Liver (tissue), 9 donors: Measurements from ENCODE around the gene RASGRP1. TPM values are rescaled to one million over a fixed set of nuclear protein-coding genes. Genes with fewer than 3 reads are reported as not detected.

Experiments used
- DNase-seq: peaks from one replicate; pipeline ENCODE4 v3.0.0-alpha.2; 2017; ENCODE audit warnings: low spot score
- H3K27ac ChIP-seq, 2 donors: one replicate each; pipeline ENCODE4 v1.7.0; 2013; ENCODE audit warnings: inconsistent platforms in 2 of 2, low read length in 2 of 2, control low read depth in 1 of 2, low read depth in 1 of 2, mild to moderate bottlenecking in 1 of 2
- H3K27me3 ChIP-seq, 4 donors: one replicate each; pipeline versions ENCODE4 v1.6.1 to v1.7.0; 2013; ENCODE audit warnings: low read length in 3 of 4, inconsistent platforms in 1 of 4, mild to moderate bottlenecking in 1 of 4, moderate library complexity in 1 of 4; ENCODE audit not compliant: control insufficient read depth in 4 of 4, insufficient read depth in 4 of 4
- H3K36me3 ChIP-seq, 4 donors: one replicate each; pipeline versions ENCODE4 v1.6.1 to v1.7.0; 2013; ENCODE audit warnings: low read length in 3 of 4, mild to moderate bottlenecking in 3 of 4, low read depth in 1 of 4, moderate library complexity in 1 of 4; ENCODE audit not compliant: control insufficient read depth in 4 of 4, insufficient read depth in 3 of 4
- H3K4me1 ChIP-seq, 4 donors: one replicate each; pipeline versions ENCODE4 v1.6.1 to v1.7.0; 2013; ENCODE audit warnings: low read length in 3 of 4, mild to moderate bottlenecking in 3 of 4, moderate library complexity in 1 of 4; ENCODE audit not compliant: control insufficient read depth in 4 of 4, insufficient read depth in 4 of 4
- H3K4me3 ChIP-seq, 3 donors: one replicate each; pipeline versions ENCODE4 v1.6.1 to v1.7.0; 2013; ENCODE audit warnings: low read length in 3 of 3, control low read depth in 1 of 3, low read depth in 1 of 3, mild to moderate bottlenecking in 1 of 3
- H3K9ac ChIP-seq, 2 donors: one replicate each; pipeline ENCODE4 v1.7.0; 2013; ENCODE audit warnings: low read length in 2 of 2, mild to moderate bottlenecking in 2 of 2, moderate library complexity in 2 of 2, control low read depth in 1 of 2, low read depth in 1 of 2
- H3K9me3 ChIP-seq, 4 donors: one replicate each; pipeline versions ENCODE4 v1.6.1 to v1.7.0; 2013; ENCODE audit warnings: low read length in 3 of 4; ENCODE audit not compliant: control insufficient read depth in 4 of 4
- EGR1 ChIP-seq, 2 donors: IDR thresholded peaks; 2 replicates each; pipeline ENCODE4 v1.6.1; 2016 to 2018; ENCODE audit warnings: antibody characterized with exemption in 2 of 2, low read depth in 2 of 2
- FOXA1 ChIP-seq: IDR thresholded peaks from 2 replicates; pipeline ENCODE4 v1.6.1; 2016; ENCODE audit warnings: antibody characterized with exemption
- FOXA2 ChIP-seq: IDR thresholded peaks from 2 replicates; pipeline ENCODE4 v1.6.1; 2016; ENCODE audit warnings: antibody characterized with exemption
- GABPA ChIP-seq, 2 donors: IDR thresholded peaks in 1 of 2; conservative IDR thresholded peaks in 1 of 2; 2 replicates each; pipeline ENCODE4 v1.6.1; 2016; ENCODE audit warnings: antibody characterized with exemption in 2 of 2, mild to moderate bottlenecking in 1 of 2, moderate library complexity in 1 of 2
- HNF4A ChIP-seq, 2 donors: conservative IDR thresholded peaks; 2 replicates each; pipeline ENCODE4 v1.6.1; 2016; ENCODE audit warnings: antibody characterized with exemption in 2 of 2, mild to moderate bottlenecking in 2 of 2
- HNF4G ChIP-seq: IDR thresholded peaks from 2 replicates; pipeline ENCODE4 v1.6.1; 2016; ENCODE audit warnings: antibody characterized with exemption
- JUND ChIP-seq, 2 donors: IDR thresholded peaks; 2 replicates each; pipeline ENCODE4 v1.6.1; 2016; ENCODE audit warnings: antibody characterized with exemption in 2 of 2
- NR2F2 ChIP-seq: IDR thresholded peaks from 2 replicates; pipeline ENCODE4 v1.6.1; 2016; ENCODE audit warnings: antibody characterized with exemption
- RAD21 ChIP-seq, 2 donors: IDR thresholded peaks; 2 replicates each; pipeline ENCODE4 v1.6.1; 2016; ENCODE audit warnings: antibody characterized with exemption in 2 of 2, mild to moderate bottlenecking in 2 of 2
- RXRA ChIP-seq, 2 donors: IDR thresholded peaks; 2 replicates each; pipeline ENCODE4 v1.6.1; 2017 to 2018; ENCODE audit warnings: antibody characterized with exemption in 2 of 2, mild to moderate bottlenecking in 1 of 2
- SP1 ChIP-seq: IDR thresholded peaks from 2 replicates; pipeline ENCODE4 v1.6.1; 2018; ENCODE audit warnings: antibody characterized with exemption, mild to moderate bottlenecking
- TAF1 ChIP-seq: conservative IDR thresholded peaks from 2 replicates; pipeline ENCODE4 v1.6.1; 2016; ENCODE audit warnings: antibody characterized with exemption, mild to moderate bottlenecking
- YY1 ChIP-seq: IDR thresholded peaks from 2 replicates; pipeline ENCODE4 v1.6.1; 2016; ENCODE audit warnings: antibody characterized with exemption, mild to moderate bottlenecking
- WGBS: extraction: QIAGEN DNeasy Blood & Tissue Kit; methylation state at CpG from one replicate; pipeline ENCODE4 v1.1.7; 2013; 5-methylcytosine and 5-hydroxymethylcytosine counted together
- polyA plus RNA-seq, 2 donors: library from polyadenylated mRNA; stranded (reverse) in 1 of 2; unstranded in 1 of 2; fragments of 200-250 nt in 1 of 2; fragments of >200 nt in 1 of 2; fragmentation: Nextera tagmentation in 1 of 2; extraction: Ambion mirVana in 1 of 2; gene quantifications; one replicate each; pipeline versions ENCODE4 v1.2.1 to v1.2.3, GENCODE V29; 2013 to 2015
- total RNA-seq, 2 donors: library from RNA; depleted of rRNA; stranded (reverse); fragments of >200 nt; gene quantifications; one replicate each; pipeline ENCODE4 v1.2.3, GENCODE V29; 2014
- TF ChIP-seq, protein P1 (sequence below): IDR thresholded peaks from 2 replicates; pipeline ENCODE4 v1.6.1; 2016; ENCODE audit warnings: antibody characterized with exemption
- TF ChIP-seq, protein P2 (sequence below): IDR thresholded peaks from 2 replicates; pipeline ENCODE4 v1.6.1; 2016; ENCODE audit warnings: antibody characterized with exemption
- TF ChIP-seq, protein P3 (sequence below): IDR thresholded peaks from 2 replicates; pipeline ENCODE4 v1.6.1; 2016; ENCODE audit warnings: antibody characterized with exemption
- TF ChIP-seq, protein P4 (sequence below): IDR thresholded peaks from 2 replicates; pipeline ENCODE4 v1.6.1; 2016; ENCODE audit warnings: antibody characterized with exemption, mild to moderate bottlenecking
- TF ChIP-seq, protein P5 (sequence below): fragments of 150-350 bp; IDR thresholded peaks from 2 replicates; pipeline ENCODE4 v1.5.1; 2017; ENCODE audit warnings: improper control_type of control experiment, low read depth, low read length; ENCODE audit not compliant: missing input control
- donor health status: healthy.
- donor health status: healthy.
- donor health status: healthy.
- donor health status: healthy.
- donor health status: healthy.

The RASGRP1 gene
- total and polyA plus RNA-seq, 4 donors, result 0.17 to 0.75 (median 0.47) TPM

DNA sequence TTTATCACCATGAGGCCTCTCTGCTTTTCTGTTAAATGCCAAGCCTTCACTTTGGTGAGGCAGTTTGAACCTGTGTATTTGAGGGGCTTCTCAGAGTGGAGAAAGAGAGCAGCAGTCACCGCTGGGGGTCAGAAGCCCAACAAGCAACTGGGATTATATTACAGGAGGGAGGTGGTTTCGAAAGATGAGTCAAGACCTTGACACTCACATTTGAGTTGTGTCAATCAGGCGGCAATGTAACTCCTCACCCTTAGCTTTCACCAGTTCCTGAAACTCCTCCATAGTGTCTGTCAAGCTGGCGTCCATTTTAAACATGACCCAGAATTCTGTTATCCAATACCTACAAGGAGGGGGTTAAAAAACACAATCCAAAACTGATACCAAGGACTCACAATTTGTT is 46.5 kb downstream of the RASGRP1 start (continued):
- TF ChIP-seq GABPA (IDR thresholded peaks at IDR 0.05 in 1 of 2, conservative IDR thresholded peaks at IDR 0.05 in 1 of 2) (no peak), RAD21 (IDR thresholded peaks at IDR 0.05) (no peak), RXRA (IDR thresholded peaks at IDR 0.05) (no peak), HNF4A (conservative IDR thresholded peaks at IDR 0.05) (no peak), NR2F2 (no peak), YY1 (no peak), JUND (IDR thresholded peaks at IDR 0.05) (no peak)
- TF ChIP-seq, protein P1, sequence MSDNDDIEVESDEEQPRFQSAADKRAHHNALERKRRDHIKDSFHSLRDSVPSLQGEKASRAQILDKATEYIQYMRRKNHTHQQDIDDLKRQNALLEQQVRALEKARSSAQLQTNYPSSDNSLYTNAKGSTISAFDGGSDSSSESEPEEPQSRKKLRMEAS, result no peak
- TF ChIP-seq, protein P2, sequence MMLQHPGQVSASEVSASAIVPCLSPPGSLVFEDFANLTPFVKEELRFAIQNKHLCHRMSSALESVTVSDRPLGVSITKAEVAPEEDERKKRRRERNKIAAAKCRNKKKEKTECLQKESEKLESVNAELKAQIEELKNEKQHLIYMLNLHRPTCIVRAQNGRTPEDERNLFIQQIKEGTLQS, result no peak

DNA sequence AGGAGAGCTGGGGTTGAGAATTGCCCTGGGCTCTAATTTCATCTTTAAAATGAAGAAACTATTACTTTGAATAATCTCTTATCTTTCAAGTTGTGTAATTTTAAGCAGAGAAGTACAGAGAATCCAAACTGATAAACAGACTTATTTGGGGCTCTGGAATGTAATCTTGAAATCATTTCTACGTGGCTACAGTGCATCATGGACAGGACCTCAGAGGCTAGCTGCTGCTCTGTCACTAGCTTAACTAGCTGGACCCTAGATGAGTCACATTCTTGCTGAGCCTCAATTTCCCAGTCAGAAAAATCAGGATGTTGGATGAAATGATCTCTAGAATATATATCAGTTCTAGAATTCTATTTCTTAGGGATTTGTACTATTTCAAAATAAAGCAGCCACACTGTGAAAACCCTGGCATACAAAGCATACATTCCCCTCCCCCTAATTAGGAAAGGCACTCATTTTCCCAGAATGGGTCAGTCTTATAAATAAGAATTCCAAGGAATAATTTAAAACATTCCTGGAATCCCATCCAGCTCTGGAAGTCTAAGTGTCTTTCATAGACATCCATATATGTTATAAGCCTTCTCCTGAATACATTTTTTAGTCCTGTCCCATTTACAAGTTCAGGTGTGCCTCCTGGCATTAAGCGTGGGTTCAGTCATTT is 47.2 kb downstream of the RASGRP1 start:
- H3K27ac ChIP-seq, result no peak overlapping the region
- no peak for TF ChIP-seq RAD21 (IDR thresholded peaks at IDR 0.05)
- TF ChIP-seq HNF4G, result no peak
- TF ChIP-seq YY1, result no peak
- no peak for TF ChIP-seq RXRA (IDR thresholded peaks at IDR 0.05)
- no peak for TF ChIP-seq EGR1 (IDR thresholded peaks at IDR 0.05; ENCODE audit: low read depth in 2 of 2)
- no peak for TF ChIP-seq FOXA2
- TF ChIP-seq, protein P1, result no peak
- no peaks in the 10 kb centered on the region for H3K36me3 ChIP-seq
- 71% methylated on average over 2 of the region's 2 CpGs for WGBS
- no peak overlapping the region for H3K4me3 ChIP-seq
- no peaks in the 10 kb centered on the region for H3K9me3 ChIP-seq
- H3K9ac ChIP-seq, result no peak overlapping the region
- H3K27me3 ChIP-seq, result peaks cover 0 to 6% (median 1%) of the 10 kb centered on the region in 4 donors
- DNase-seq, result no peak
- no peaks in the 10 kb centered on the region for H3K4me1 ChIP-seq

DNA sequence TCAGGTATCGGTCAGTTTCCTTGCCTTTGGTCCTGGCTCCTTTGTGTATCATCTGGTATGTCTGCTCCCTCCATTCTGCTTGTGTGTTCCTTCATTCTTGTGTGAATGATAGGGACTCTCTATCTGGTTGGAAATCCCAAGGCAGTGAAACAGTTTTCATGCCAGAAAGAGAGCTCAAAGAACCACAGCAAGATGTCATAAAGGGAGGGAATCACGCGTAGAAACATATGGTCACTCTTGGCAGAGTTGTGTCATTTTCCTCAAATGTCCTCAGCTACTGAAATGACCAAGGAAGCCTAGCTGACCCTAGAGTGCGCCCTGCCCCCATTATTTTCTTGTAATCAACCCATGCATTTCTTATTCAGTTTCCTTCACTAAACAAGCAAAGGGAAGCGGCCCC is 48.0 kb downstream of the RASGRP1 start:
- no peaks in the 10 kb centered on the region for H3K4me1 ChIP-seq
- no peak for DNase-seq
- no peak overlapping the region for H3K9ac ChIP-seq
- no peak for TF ChIP-seq SP1
- no peak for TF ChIP-seq FOXA1
- no peak for TF ChIP-seq GABPA (IDR thresholded peaks at IDR 0.05 in 1 of 2, conservative IDR thresholded peaks at IDR 0.05 in 1 of 2)
- no peak for TF ChIP-seq FOXA2
- no peak for TF ChIP-seq HNF4A (conservative IDR thresholded peaks at IDR 0.05)
- TF ChIP-seq, protein P2, result no peak
- no peak for TF ChIP-seq RXRA (IDR thresholded peaks at IDR 0.05)
- TF ChIP-seq, protein P1, result no peak
- no peak for TF ChIP-seq TAF1
- no peak for TF ChIP-seq EGR1 (IDR thresholded peaks at IDR 0.05; ENCODE audit: low read depth in 2 of 2)
- TF ChIP-seq, protein P3, sequence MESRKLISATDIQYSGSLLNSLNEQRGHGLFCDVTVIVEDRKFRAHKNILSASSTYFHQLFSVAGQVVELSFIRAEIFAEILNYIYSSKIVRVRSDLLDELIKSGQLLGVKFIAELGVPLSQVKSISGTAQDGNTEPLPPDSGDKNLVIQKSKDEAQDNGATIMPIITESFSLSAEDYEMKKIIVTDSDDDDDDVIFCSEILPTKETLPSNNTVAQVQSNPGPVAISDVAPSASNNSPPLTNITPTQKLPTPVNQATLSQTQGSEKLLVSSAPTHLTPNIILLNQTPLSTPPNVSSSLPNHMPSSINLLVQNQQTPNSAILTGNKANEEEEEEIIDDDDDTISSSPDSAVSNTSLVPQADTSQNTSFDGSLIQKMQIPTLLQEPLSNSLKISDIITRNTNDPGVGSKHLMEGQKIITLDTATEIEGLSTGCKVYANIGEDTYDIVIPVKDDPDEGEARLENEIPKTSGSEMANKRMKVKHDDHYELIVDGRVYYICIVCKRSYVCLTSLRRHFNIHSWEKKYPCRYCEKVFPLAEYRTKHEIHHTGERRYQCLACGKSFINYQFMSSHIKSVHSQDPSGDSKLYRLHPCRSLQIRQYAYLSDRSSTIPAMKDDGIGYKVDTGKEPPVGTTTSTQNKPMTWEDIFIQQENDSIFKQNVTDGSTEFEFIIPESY, result no peak
- TF ChIP-seq YY1, result no peak
- TF ChIP-seq, protein P4, sequence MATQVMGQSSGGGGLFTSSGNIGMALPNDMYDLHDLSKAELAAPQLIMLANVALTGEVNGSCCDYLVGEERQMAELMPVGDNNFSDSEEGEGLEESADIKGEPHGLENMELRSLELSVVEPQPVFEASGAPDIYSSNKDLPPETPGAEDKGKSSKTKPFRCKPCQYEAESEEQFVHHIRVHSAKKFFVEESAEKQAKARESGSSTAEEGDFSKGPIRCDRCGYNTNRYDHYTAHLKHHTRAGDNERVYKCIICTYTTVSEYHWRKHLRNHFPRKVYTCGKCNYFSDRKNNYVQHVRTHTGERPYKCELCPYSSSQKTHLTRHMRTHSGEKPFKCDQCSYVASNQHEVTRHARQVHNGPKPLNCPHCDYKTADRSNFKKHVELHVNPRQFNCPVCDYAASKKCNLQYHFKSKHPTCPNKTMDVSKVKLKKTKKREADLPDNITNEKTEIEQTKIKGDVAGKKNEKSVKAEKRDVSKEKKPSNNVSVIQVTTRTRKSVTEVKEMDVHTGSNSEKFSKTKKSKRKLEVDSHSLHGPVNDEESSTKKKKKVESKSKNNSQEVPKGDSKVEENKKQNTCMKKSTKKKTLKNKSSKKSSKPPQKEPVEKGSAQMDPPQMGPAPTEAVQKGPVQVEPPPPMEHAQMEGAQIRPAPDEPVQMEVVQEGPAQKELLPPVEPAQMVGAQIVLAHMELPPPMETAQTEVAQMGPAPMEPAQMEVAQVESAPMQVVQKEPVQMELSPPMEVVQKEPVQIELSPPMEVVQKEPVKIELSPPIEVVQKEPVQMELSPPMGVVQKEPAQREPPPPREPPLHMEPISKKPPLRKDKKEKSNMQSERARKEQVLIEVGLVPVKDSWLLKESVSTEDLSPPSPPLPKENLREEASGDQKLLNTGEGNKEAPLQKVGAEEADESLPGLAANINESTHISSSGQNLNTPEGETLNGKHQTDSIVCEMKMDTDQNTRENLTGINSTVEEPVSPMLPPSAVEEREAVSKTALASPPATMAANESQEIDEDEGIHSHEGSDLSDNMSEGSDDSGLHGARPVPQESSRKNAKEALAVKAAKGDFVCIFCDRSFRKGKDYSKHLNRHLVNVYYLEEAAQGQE, result no peak
- TF ChIP-seq RAD21 (IDR thresholded peaks at IDR 0.05), result no peak
- TF ChIP-seq, protein P5, sequence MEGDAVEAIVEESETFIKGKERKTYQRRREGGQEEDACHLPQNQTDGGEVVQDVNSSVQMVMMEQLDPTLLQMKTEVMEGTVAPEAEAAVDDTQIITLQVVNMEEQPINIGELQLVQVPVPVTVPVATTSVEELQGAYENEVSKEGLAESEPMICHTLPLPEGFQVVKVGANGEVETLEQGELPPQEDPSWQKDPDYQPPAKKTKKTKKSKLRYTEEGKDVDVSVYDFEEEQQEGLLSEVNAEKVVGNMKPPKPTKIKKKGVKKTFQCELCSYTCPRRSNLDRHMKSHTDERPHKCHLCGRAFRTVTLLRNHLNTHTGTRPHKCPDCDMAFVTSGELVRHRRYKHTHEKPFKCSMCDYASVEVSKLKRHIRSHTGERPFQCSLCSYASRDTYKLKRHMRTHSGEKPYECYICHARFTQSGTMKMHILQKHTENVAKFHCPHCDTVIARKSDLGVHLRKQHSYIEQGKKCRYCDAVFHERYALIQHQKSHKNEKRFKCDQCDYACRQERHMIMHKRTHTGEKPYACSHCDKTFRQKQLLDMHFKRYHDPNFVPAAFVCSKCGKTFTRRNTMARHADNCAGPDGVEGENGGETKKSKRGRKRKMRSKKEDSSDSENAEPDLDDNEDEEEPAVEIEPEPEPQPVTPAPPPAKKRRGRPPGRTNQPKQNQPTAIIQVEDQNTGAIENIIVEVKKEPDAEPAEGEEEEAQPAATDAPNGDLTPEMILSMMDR, result no peak
- H3K27me3 ChIP-seq, result peaks cover 0 to 7% (median 3%) of the 10 kb centered on the region in 4 donors
- H3K9me3 ChIP-seq, result no peaks in the 10 kb centered on the region
- H3K36me3 ChIP-seq, result no peaks in the 10 kb centered on the region
- H3K4me3 ChIP-seq, result no peak overlapping the region
- WGBS, result 75% methylated on average over 5 of the region's 5 CpGs
- H3K27ac ChIP-seq, result no peak overlapping the region
